GM21528 (cell line): ENCODE data around the gene OR2D2.
"Not testable (repeated sequence)": the region's sequence is repeated elsewhere in the genome, so short reads cannot be mapped to it uniquely, and the experiment has no call there.

Experiments
- ATAC-seq: cut with Tn5 transposase; IDR thresholded peaks from one replicate; pipeline ENCODE4 v1.9.1; 2021; ENCODE audit warnings: mild to moderate bottlenecking, moderate library complexity; ENCODE audit not compliant: unreplicated experiment, low FRiP score

Gene OR2D2, protein sequence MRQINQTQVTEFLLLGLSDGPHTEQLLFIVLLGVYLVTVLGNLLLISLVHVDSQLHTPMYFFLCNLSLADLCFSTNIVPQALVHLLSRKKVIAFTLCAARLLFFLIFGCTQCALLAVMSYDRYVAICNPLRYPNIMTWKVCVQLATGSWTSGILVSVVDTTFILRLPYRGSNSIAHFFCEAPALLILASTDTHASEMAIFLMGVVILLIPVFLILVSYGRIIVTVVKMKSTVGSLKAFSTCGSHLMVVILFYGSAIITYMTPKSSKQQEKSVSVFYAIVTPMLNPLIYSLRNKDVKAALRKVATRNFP

DNA sequence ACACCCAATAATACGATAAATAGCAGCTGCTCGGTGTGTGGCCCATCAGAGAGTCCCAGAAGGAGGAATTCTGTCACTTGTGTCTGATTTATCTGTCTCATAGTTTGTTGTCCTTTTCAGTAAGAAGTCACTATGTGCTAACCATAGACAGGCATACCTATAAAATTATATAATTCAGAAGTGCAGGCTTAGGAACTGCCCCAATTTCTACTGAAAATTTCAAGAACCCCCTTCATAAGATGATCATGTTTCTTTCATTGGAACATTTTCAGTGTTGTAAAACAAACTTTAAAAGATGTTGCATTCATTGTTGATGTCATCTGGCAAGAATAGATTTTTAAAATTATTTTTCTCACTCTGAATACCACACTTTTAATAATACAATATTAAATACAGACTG, at the start of gene OR2D2:
Gene OR2D2, minus strand, starts transcription at position 101 of the 400 bp plus-strand sequence. Its CDS starts 0 bp downstream, at position 101.
- ATAC-seq = no peak

DNA sequence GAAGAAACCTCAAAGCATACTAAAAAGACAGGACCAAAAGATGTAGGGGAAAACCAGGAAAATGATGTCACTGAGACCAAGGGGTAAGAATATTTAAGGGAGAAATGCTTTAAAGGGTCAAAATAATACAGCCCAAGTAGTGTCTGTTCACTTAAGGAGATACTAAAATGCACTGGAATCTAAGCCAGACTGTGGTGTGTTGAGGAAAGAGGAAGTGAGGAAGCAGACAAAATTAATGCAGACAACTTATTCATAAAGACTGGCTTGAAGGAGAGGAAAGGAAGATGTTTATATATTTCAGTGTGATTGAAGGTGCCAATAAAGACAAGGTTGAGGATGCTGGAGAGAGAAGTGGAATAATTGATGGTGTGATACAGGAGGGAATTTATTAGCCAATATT, 49.7 kb upstream of the OR2D2 start:
- ATAC-seq = no peak

- ATAC-seq = no peak
Observed at GRCh38 chr11:6932145-6932544, 39.8 kb upstream of the OR2D2 start.

GRCh38 chr11:6931146-6931713, 38.9 kb upstream of the OR2D2 start:
- no peak for ATAC-seq

DNA sequence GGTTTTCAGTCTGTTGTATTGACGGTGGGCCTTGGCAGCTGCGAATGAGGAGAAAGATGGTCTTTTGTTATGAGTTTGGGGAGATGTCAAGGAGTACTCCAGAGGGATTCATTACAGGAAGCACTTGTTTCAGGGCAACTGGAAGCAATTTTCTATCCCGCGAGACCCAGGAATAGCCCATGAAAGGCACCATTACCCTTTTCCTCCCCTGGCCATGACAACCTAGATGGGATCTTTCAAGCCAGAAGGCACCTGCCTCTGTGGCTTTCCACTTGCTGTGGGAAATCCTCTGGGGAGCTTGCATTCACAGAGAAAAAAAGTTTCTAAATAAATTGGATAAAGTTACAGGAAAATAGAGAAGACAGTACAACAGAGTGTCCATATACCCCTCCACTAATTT, 36.6 kb upstream of the OR2D2 start:
- ATAC-seq = no peak

DNA sequence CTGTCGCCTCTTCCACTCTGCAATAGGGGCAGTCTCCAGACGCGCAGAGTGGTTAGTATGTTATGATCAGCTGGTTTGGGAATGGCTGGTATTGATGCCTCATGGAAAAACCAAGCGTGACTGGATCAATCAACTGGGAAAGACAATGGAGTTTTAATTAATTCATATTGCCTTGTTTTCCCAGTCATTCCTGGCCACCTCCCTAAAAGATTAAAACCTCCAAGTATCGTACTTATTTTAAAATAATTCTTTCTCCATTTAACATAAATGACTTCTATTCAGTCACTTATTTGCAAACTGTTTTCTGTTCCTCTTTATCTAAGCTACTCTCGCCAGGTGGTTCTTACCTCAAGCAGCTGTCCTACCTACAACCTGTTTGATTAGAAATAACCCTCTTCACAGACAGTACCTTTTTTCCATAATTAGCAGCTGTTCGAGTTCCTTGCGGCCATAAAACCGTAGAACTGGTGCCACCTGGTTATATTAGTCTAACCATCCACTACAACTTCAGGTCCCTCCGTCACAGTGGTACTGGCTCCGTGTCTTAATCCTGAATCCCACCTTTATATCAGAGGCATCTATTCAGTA, 34.8 kb upstream of the OR2D2 start:
- ATAC-seq = peak; percentile 73

DNA sequence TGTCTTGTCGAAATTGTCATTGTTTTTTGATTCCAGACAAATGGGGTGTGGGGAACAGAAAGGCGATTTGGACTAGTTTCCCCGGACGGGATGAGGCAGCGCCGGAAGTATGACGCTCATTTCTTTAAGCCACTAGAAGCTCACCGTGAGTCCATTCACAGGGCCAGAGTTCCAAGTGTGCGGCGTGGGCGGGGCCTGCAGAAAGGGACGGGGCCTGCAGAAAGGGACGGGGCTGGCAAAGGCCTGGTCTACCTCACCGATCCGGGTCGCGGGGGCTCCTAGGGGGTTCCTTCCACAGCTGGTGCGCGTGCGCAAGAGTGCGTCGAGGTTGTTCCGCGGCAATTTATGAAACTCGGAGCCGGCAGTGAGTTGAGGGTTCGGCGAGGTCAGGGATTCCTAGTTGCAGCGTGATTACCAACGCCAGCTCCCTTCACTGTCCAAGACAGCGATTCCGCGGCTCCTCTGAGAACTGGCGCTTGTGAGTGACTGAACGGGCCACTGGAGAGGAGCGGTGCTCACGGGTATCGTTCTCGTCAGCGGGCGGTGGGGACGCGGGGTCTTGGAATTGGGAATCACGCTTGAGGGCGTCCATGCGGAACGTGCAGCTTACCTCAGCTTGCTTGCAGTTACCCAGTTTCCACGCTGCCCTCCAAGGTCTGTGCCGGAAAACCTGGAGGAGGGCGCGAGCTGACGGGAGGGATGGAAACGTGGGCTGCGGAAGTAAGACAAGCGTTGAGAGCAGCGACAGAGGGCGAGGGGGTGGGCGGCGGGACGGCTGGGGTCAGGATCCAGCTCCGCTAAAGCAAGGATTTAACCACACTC, 34.1 kb upstream of the OR2D2 start, which contains the start of gene ZNF215:
Gene ZNF215, plus strand, starts transcription at position 219 of the 822 bp plus-strand sequence. CDS start 5,847 bp downstream, outside the sequence.
- ATAC-seq = peak; percentile 60

DNA sequence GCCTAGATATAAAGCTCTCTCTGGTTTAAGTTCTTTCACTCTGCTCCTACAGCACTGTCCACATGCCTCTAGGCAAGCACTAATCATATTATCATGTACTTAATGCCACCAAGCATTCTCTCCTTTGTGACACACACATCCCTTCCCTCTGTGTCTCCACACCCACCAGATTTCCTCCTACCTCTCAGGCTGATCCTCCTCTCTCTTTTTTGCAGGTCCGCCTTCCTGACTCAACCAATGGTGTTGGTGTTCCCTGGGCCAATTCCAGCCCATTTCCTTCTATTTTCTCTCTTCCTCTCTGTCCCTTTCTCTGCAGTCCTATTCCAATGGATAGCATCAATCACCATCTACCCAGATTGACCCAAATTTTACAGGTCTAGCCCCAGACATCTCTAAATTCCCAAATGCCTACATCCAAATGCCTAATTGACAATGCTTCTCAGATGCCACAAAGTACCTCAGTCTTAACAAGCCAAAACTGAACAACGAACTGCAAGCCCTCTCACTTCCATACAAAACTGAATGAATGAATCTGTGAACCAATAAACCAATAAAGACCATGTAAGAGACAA, 33.4 kb upstream of the OR2D2 start:
- ATAC-seq = peak; percentile 17

DNA sequence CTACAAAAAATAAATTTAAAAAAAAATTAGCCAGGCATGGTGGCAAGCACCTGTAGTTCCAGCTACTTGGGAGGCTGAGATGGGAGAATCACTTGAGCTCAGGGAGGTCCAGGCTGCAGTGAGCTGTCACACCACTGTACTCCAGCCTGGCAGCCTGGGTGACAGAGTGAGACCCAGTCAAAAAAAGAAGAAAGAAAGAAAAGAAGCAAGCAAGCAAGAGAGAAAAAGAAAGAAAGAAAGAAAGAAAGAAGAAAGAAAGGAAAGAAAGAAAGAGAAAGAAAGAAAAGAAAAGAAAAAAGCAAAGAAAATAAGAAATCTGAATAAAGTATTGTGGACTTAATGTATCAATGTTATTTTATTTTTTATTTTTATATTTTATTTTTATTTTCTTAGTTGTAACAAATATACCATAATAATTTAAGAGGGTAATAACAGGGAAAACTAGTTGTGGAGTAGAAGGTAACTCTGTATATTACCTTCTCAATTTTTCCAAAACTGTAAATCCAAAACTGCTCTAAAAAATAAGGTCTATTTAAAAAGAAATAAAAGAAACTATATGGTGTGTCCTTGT, 32.8 kb upstream of the OR2D2 start:
- ATAC-seq = no peak

GRCh38 chr11:6920702-6921101, 28.4 kb upstream of the OR2D2 start, which contains the start of gene OR2D3:
Gene OR2D3 (plus strand): TSS chr11:6921002. CDS start chr11:6921002, 0 bp downstream.
- ATAC-seq = no peak

- no peak for ATAC-seq
Observed at GRCh38 chr11:6919698-6920097, 27.4 kb upstream of the OR2D2 start.

DNA sequence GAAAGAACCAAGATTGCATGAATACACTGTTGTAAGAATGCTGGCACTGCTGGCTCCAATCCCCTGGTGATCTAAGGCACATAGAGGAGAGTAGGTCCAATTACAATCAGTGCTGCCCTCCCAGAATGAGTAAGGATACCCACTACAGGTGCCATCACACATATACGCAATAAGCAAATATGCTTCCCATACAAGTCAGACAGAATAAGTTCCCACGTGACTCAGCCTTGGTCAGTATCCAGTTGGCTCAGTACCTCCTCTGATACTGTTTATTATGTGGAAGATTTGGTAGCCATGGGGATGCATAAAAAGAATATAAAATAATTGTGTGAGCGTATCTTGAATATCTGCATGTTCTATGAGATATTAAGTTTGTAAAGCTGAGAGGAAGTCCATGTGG, 19.6 kb upstream of the OR2D2 start:
- no peak for ATAC-seq

- no peak for ATAC-seq
Observed at GRCh38 chr11:6911378-6911777, 19.1 kb upstream of the OR2D2 start.

DNA sequence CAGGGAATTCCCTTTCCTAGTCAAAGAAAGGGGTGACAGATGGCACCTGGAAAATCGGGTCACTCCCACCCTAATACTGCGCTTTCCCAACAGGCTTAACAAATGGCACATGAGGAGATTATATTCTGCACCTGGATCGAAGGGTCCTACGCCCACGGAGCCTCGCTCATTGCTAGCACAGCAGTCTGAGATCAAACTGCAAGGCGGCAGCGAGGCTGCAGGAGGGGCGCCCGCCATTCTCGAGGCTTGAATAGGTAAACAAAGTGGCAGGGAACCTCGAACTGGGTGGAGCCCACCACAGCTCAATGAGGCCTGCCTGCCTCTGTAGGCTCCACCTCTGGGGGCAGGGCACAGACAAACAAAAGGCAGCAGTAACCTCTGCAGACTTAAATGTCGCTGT, 12.5 kb upstream of the OR2D2 start:
- not testable (repeated sequence) for ATAC-seq

GRCh38 chr11:6900327-6900999, 8.2 kb upstream of the OR2D2 start:
- ATAC-seq = no peak

DNA sequence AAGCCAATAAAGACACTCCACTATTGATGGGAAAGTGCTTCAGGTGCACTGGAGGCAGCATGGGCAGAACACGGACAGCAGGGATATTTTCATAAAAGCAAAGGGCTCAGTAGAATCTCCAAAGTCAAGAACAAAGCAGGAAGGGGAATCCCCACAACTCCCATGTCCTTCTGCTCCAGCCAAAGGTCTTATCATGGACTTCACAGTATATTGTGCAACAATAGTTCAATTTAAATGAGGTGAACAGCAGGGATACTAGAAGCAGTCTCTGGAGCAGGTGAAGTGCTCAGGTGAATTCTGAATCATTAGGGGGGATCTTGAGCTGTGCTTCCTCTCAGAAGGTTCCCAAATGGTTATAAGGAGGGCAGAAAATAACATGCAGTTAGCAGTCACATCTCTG, 6.6 kb upstream of the OR2D2 start:
- no peak for ATAC-seq

DNA sequence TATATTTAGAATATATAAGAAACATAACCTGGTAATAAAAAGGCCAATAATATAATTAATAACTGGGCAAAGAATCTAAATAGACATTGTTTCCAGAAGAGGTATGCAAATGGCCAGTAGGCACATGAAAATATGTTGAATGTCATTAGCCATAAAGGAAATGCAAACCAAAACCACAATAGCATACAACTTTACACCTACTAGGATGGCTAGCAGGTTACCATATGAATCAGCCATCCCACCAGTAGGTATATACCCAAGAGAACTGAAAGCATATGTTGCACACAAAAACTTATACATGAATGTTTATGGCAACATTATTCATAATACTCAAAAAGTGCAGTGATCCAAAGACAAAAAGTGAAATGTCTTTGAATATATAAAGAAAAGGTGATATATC, 2.7 kb upstream of the OR2D2 start:
- ATAC-seq = peak; percentile 83

- no peak for ATAC-seq
Observed at GRCh38 chr11:6894097-6894496, 1.8 kb upstream of the OR2D2 start.

DNA sequence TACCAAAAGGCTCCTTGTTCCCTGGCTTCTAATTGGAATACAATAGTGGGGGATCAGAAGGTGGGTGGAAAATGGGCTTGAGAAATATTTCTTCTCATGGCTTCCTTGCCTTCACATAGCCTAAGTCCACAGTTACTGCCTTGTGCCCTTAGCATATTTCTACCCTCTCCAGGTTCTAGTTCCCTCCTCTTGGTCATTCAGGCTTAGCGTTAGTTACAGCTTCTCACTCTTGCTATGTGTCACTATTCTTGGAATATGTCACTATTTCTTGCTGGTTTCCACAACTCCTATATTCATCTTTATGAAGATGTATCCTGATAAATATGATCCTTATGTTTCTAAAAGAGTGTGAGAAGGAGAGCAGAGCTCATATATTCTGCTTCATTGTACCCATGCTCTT, 2.5 kb downstream of the OR2D2 start:
- ATAC-seq = no peak

DNA sequence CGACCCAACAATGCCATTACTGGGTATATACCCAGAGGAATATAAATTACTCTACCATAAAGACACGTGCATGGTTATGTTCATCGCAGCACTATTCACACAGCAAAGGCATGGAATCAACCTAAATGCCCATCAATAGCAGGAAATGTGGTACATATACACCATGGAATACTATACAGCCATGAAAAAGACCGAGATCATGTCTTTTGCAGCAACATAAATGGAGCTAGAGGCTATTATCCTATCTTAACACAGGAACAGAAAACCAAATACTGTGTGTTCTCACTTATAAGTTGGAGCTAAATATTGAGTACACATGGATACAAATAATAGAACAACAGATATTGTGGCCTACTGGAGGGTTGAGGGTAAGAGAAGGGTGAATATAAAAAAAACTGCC, 3.5 kb downstream of the OR2D2 start:
- ATAC-seq = no peak
